ENCODE data around the gene CCDC178.

- TF ChIP-seq CTCF (conservative IDR thresholded peaks at IDR 0.05) (no peak), ZFX (IDR thresholded peaks at IDR 0.05) (no peak)
Measured at GRCh38 chr18:33350256-33350655, 90.3 kb downstream of the CCDC178 start.
